H9 (cell line): ENCODE data around the gene SYP. TPM values are rescaled to one million over a fixed set of nuclear protein-coding genes. Genes with fewer than 3 reads are reported as not detected.

ENCODE experiments used
- DNase-seq: peaks from one replicate; pipeline ENCODE4 v3.0.0-alpha.2; 2017
- H2AFZ ChIP-seq: one replicate; pipeline ENCODE4 v1.6.1; 2013; ENCODE audit warnings: mild to moderate bottlenecking, low read length, control low read depth, moderate library complexity
- H2AK5ac ChIP-seq: 2 replicates; pipeline ENCODE4 v1.6.1; 2013; ENCODE audit warnings: low read length, control low read depth, mixed read lengths; ENCODE audit not compliant: insufficient read length
- H2BK120ac ChIP-seq: one replicate; pipeline ENCODE4 v1.6.1; 2013; ENCODE audit warnings: low read depth, mild to moderate bottlenecking, low read length, control low read depth, inconsistent platforms; ENCODE audit not compliant: poor library complexity, severe bottlenecking
- H2BK12ac ChIP-seq: 2 replicates; pipeline ENCODE4 v1.6.1; 2013; ENCODE audit warnings: low read length, control low read depth, mixed read lengths, low read depth; ENCODE audit not compliant: insufficient read length
- H2BK15ac ChIP-seq: 2 replicates; pipeline ENCODE4 v1.6.1; 2013; ENCODE audit warnings: low read depth, low read length, control low read depth
- H2BK20ac ChIP-seq: one replicate; pipeline ENCODE4 v1.6.1; 2013; ENCODE audit warnings: low read depth, mild to moderate bottlenecking, low read length, control low read depth, inconsistent platforms; ENCODE audit not compliant: poor library complexity, severe bottlenecking
- H2BK5ac ChIP-seq: 2 replicates; pipeline ENCODE4 v1.6.1; 2013; ENCODE audit warnings: low read length, control low read depth, mixed read lengths; ENCODE audit not compliant: insufficient read length
- H3K14ac ChIP-seq: 2 replicates; pipeline ENCODE4 v1.6.1; 2013; ENCODE audit warnings: low read length, control low read depth; ENCODE audit not compliant: insufficient read depth
- H3K18ac ChIP-seq: 2 replicates; pipeline ENCODE4 v1.6.1; 2013; ENCODE audit warnings: low read depth, mild to moderate bottlenecking, mixed read lengths, low read length, control low read depth; ENCODE audit not compliant: insufficient read length
- H3K23ac ChIP-seq: 2 replicates; pipeline ENCODE4 v1.6.1; 2013; ENCODE audit warnings: low read length, control low read depth, mixed read lengths, low read depth; ENCODE audit not compliant: insufficient read length
- H3K23me2 ChIP-seq: 2 replicates; pipeline ENCODE4 v1.6.1; 2013; ENCODE audit warnings: low read depth, mild to moderate bottlenecking, mixed read lengths, low read length, control low read depth; ENCODE audit not compliant: insufficient read length, poor library complexity, severe bottlenecking
- H3K27ac ChIP-seq: 2 replicates; pipeline ENCODE4 v1.5.1; 2013; ENCODE audit warnings: low read length, control low read depth, mixed read lengths, low read depth; ENCODE audit not compliant: insufficient read length
- H3K27me3 ChIP-seq: 2 replicates; pipeline ENCODE4 v1.6.1; 2013; ENCODE audit warnings: low read length, control low read depth, inconsistent platforms; ENCODE audit not compliant: insufficient read depth
- H3K4ac ChIP-seq: 2 replicates; pipeline ENCODE4 v1.6.1; 2013; ENCODE audit warnings: low read depth, mild to moderate bottlenecking, control low read depth, inconsistent platforms, low read length, moderate library complexity
- H3K4me1 ChIP-seq: 2 replicates; pipeline ENCODE4 v1.6.1; 2013; ENCODE audit warnings: low read length, control low read depth, inconsistent platforms; ENCODE audit not compliant: insufficient read depth
- H3K4me2 ChIP-seq: 2 replicates; pipeline ENCODE4 v1.6.1; 2013; ENCODE audit warnings: low read length, control low read depth, mixed read lengths; ENCODE audit not compliant: insufficient read length, insufficient read depth
- H3K56ac ChIP-seq: 2 replicates; pipeline ENCODE4 v1.6.1; 2013; ENCODE audit warnings: low read depth, mild to moderate bottlenecking, mixed read lengths, low read length, control low read depth; ENCODE audit not compliant: insufficient read length
- H3K79me1 ChIP-seq: 2 replicates; pipeline ENCODE4 v1.6.1; 2013; ENCODE audit warnings: low read depth, mild to moderate bottlenecking, moderate library complexity, low read length, control low read depth, inconsistent platforms; ENCODE audit not compliant: insufficient read depth, poor library complexity, severe bottlenecking
- H3K79me2 ChIP-seq: 2 replicates; pipeline ENCODE4 v1.6.1; 2013; ENCODE audit warnings: low read length, control low read depth, inconsistent platforms; ENCODE audit not compliant: insufficient read depth
- H3K9ac ChIP-seq: 2 replicates; pipeline ENCODE4 v1.6.1; 2013; ENCODE audit warnings: low read length, control low read depth, mixed read lengths; ENCODE audit not compliant: insufficient read length; ENCODE audit errors: extremely low read depth
- H3K9me3 ChIP-seq: one replicate; pipeline ENCODE4 v1.6.1; 2013; ENCODE audit warnings: low read depth, low read length, inconsistent platforms; ENCODE audit not compliant: control insufficient read depth
- H3T11ph ChIP-seq: one replicate; pipeline ENCODE4 v1.6.1; 2013; ENCODE audit warnings: mild to moderate bottlenecking, low read length, control low read depth, inconsistent platforms
- H4K20me1 ChIP-seq: one replicate; pipeline ENCODE4 v1.6.1; 2013; ENCODE audit not compliant: control insufficient read depth, insufficient read length, insufficient read depth
- H4K5ac ChIP-seq: 2 replicates; pipeline ENCODE4 v1.6.1; 2013; ENCODE audit warnings: low read depth, mild to moderate bottlenecking, mixed read lengths, low read length, control low read depth; ENCODE audit not compliant: insufficient read length
- H4K8ac ChIP-seq: replicated peaks from 2 replicates; pipeline ENCODE4 v1.6.1; 2013; ENCODE audit warnings: low read length, control low read depth, mixed read lengths, low read depth; ENCODE audit not compliant: insufficient read length
- H4K91ac ChIP-seq: 2 replicates; pipeline ENCODE4 v1.6.1; 2013; ENCODE audit warnings: low read depth, mild to moderate bottlenecking, moderate library complexity, mixed read lengths, low read length, control low read depth; ENCODE audit not compliant: insufficient read length
- H3K27ac Mint-ChIP-seq, 3 experiments: 2 replicates in 2 of 3; 3 replicates in 1 of 3; pipeline ENCODE4 v1.8.0; 2020 to 2021; ENCODE audit warnings: mixed read lengths in 3 of 3, mild to moderate bottlenecking in 1 of 3, moderate library complexity in 1 of 3
- H3K27me3 Mint-ChIP-seq: 2 replicates; pipeline ENCODE4 v1.8.0; 2021; ENCODE audit warnings: low read depth, mild to moderate bottlenecking, moderate library complexity, mixed read lengths
- H3K36me3 Mint-ChIP-seq, 3 experiments: 2 replicates in 2 of 3; 3 replicates in 1 of 3; pipeline ENCODE4 v1.8.0; 2020 to 2021; ENCODE audit warnings: low read depth in 3 of 3, mixed read lengths in 3 of 3; ENCODE audit not compliant: insufficient read depth in 1 of 3
- H3K4me1 Mint-ChIP-seq, 2 experiments: 2 replicates each; pipeline ENCODE4 v1.8.0; 2020; ENCODE audit warnings: mixed read lengths in 2 of 2
- H3K4me3 Mint-ChIP-seq, 2 experiments: 2 replicates in 1 of 2; 3 replicates in 1 of 2; pipeline ENCODE4 v1.8.0; 2020 to 2021; ENCODE audit warnings: mild to moderate bottlenecking in 2 of 2, mixed read lengths in 2 of 2, moderate library complexity in 1 of 2
- H3K9me3 Mint-ChIP-seq, 2 experiments: 2 replicates in 1 of 2; 3 replicates in 1 of 2; pipeline ENCODE4 v1.8.0; 2020; ENCODE audit warnings: mild to moderate bottlenecking in 2 of 2, mixed read lengths in 2 of 2, moderate library complexity in 1 of 2
- CTCF ChIP-seq: fragments of 200-600 bp; sonication (generic); conservative IDR thresholded peaks from 3 replicates; pipeline ENCODE4 v1.8.0; 2021; ENCODE audit warnings: antibody characterized with exemption, mild to moderate bottlenecking
- WGBS: extraction: QIAGEN DNeasy Blood & Tissue Kit; methylation state at CpG from one replicate; pipeline ENCODE4 v1.1.7; 2013; ENCODE audit warnings: missing lambda C conversion rate, low lambda C conversion rate, mixed read lengths; ENCODE audit not compliant: insufficient read length; ENCODE audit errors: extremely low coverage; 5-methylcytosine and 5-hydroxymethylcytosine counted together
- total RNA-seq: library from RNA; stranded (reverse); gene quantifications from 2 replicates; pipeline ENCODE4 v1.2.1, GENCODE V29; 2021

SYP gene
- total RNA-seq, 1 experiment from 2014 or later, result 1.8 TPM

GRCh38 chrX:49187526-49187925, 12.5 kb downstream of the SYP start:
- H3K27ac Mint-ChIP-seq, result no peak overlapping the region
- no peak overlapping the region for H2AK5ac ChIP-seq
- DNase-seq, result no peak

More at GRCh38 chrX:49187526-49187925, 12.5 kb downstream of the SYP start:
- Histone ChIP-seq H3K79me1 (no peaks in the 10 kb centered on the region), H3K9me3 (peaks cover 8% of the 10 kb centered on the region), H3T11ph (no peak overlapping the region), H3K23me2 (peaks cover 15% of the 10 kb centered on the region), H4K8ac (no peak overlapping the region), H3K23ac (no peak overlapping the region), H2BK5ac (no peak overlapping the region), H4K20me1 (no peaks in the 10 kb centered on the region), H3K79me2 (no peaks in the 10 kb centered on the region), H3K27me3 (no peaks in the 10 kb centered on the region), H2BK120ac (no peak overlapping the region), H4K5ac (no peak overlapping the region), H3K18ac (no peak overlapping the region), H3K56ac (no peak overlapping the region), H2AFZ (no peak overlapping the region), H4K91ac (no peak overlapping the region), H3K9ac (no peak overlapping the region), H2BK20ac (no peak overlapping the region), H3K27ac (no peak overlapping the region), H3K4me2 (peak overlapping the region; percentile 49), H2BK12ac (no peak overlapping the region), H3K14ac (no peak overlapping the region), H3K4me1 (no peaks in the 10 kb centered on the region), H2BK15ac (no peak overlapping the region), H3K4ac (no peak overlapping the region)
- Mint-ChIP-seq H3K4me3 (peak overlapping the region; percentile 69 to 84; a peak in 4 of 5 replicates), H3K27me3 (peaks cover 2% of the 10 kb centered on the region; the same call in 1 of the 2 replicates), H3K9me3 (peaks cover 66 to 71% of the 10 kb centered on the region in 2 experiments), H3K4me1 (peaks cover 10 to 32% of the 10 kb centered on the region in 2 experiments), H3K36me3 (peaks cover 7 to 18% (median 8%) of the 10 kb centered on the region in 3 experiments; a peak in 6 of 7 replicates)
- no peak for TF ChIP-seq CTCF
- WGBS, result no CpG with 5 or more reads among the region's 10 CpGs
